Uterus (tissue), 4 donors: Measurements from ENCODE around the gene FBXO3. TPM values are rescaled to one million over a fixed set of nuclear protein-coding genes. Genes with fewer than 3 reads are reported as not detected.

Experiments used
- DNase-seq, 2 donors: peaks; one replicate each; pipeline ENCODE4 v3.0.0-alpha.2; 2019 to 2020
- H3K27ac ChIP-seq, 2 donors: fragments of 200-600 bp; sonication (generic); 1 replicate in 1 of 2; 2 replicates in 1 of 2; pipeline ENCODE4 v1.5.1; 2016 to 2018
- H3K27me3 ChIP-seq, 2 donors: fragments of 200-600 bp; sonication (generic); one replicate each; pipeline ENCODE4 v1.5.1; 2018 to 2019; ENCODE audit warnings: control low read depth in 1 of 2
- H3K36me3 ChIP-seq, 2 donors: fragments of 200-600 bp; sonication (generic); one replicate each; pipeline ENCODE4 v1.5.1; 2019; ENCODE audit warnings: control low read depth in 1 of 2
- H3K4me1 ChIP-seq, 2 donors: fragments of 200-600 bp; sonication (generic); one replicate each; pipeline ENCODE4 v1.5.1; 2018 to 2019; ENCODE audit warnings: control low read depth in 1 of 2
- H3K4me3 ChIP-seq, 2 donors: fragments of 200-600 bp; sonication (generic); 1 replicate in 1 of 2; 2 replicates in 1 of 2; pipeline ENCODE4 v1.5.1; 2018 to 2019; ENCODE audit warnings: mild to moderate bottlenecking in 1 of 2
- H3K9me3 ChIP-seq, 2 donors: fragments of 200-600 bp; sonication (generic); one replicate each; pipeline ENCODE4 v1.5.1; 2019; ENCODE audit warnings: control low read depth in 1 of 2
- CTCF ChIP-seq, 4 experiments: fragments of 200-600 bp in 2 of 4; fragments of 450-650 bp in 2 of 4; sonication (generic) in 2 of 4; IDR thresholded peaks; one replicate each; pipeline ENCODE4 v1.5.1; 2016 to 2019; ENCODE audit warnings: antibody characterized with exemption in 4 of 4, mild to moderate bottlenecking in 2 of 4, moderate library complexity in 1 of 4
- POLR2A ChIP-seq, 2 donors: fragments of 450-650 bp; IDR thresholded peaks; one replicate each; pipeline ENCODE4 v1.6.1; 2016; ENCODE audit warnings: antibody characterized with exemption in 2 of 2, mild to moderate bottlenecking in 1 of 2, moderate library complexity in 1 of 2
- intact Hi-C: fragments of 100-400 bp; cut with DNase I; formaldehyde crosslinking; loops from one replicate; pipeline ENCODE4 v1.15.1; 2023; ENCODE audit warnings: low total_unique reads
- total RNA-seq, 4 donors: library from RNA; depleted of rRNA in 3 of 4; stranded (reverse); fragments of >200 nt in 3 of 4; gene quantifications; one replicate each; pipeline versions ENCODE4 v1.1.0 to v1.2.4, GENCODE V29; 2014 to 2023
- donor health status: DM: yes; HTN: yes; CAD: no.

The FBXO3 gene
- total RNA-seq, 4 donors from 2014 or later, result 12.0 to 92.7 (median 47.8) TPM

GRCh38 chr11:33703788-33704187, 70.5 kb downstream of the FBXO3 start:
- H3K9me3 ChIP-seq, result no peaks in the 10 kb centered on the region
- intact Hi-C loops, result no loop called here
- peak in 1 of 2 donors; percentile 50 for DNase-seq
- H3K27me3 ChIP-seq, result no peaks in the 10 kb centered on the region
- peak overlapping the region; percentile 49 to 73 for H3K27ac ChIP-seq
- TF ChIP-seq POLR2A (IDR thresholded peaks at IDR 0.05), result no peak
- no peak for TF ChIP-seq CTCF (IDR thresholded peaks at IDR 0.05)
- H3K4me1 ChIP-seq, result no peaks in the 10 kb centered on the region
- no peak overlapping the region for H3K4me3 ChIP-seq
- H3K36me3 ChIP-seq, result no peaks in the 10 kb centered on the region

- no peaks in the 10 kb centered on the region for H3K36me3 ChIP-seq
- H3K4me3 ChIP-seq, result no peak overlapping the region
- peak overlapping the region; percentile 54 to 70 for H3K27ac ChIP-seq
- TF ChIP-seq POLR2A (IDR thresholded peaks at IDR 0.05) (no peak), CTCF (IDR thresholded peaks at IDR 0.05) (no peak)
- no peak for DNase-seq
- H3K4me1 ChIP-seq, result no peaks in the 10 kb centered on the region
- no peaks in the 10 kb centered on the region for H3K27me3 ChIP-seq
- intact Hi-C loops, result no loop called here
- H3K9me3 ChIP-seq, result no peaks in the 10 kb centered on the region
Measured at GRCh38 chr11:33703234-33703633, 71.1 kb downstream of the FBXO3 start.

GRCh38 chr11:33701302-33702230, 72.8 kb downstream of the FBXO3 start:
- intact Hi-C loops, result no loop called here
- Histone ChIP-seq H3K27me3 (no peaks in the 10 kb centered on the region), H3K27ac (peak overlapping the region; percentile 70 to 80), H3K4me1 (no peaks in the 10 kb centered on the region), H3K9me3 (no peaks in the 10 kb centered on the region), H3K36me3 (no peaks in the 10 kb centered on the region), H3K4me3 (peak overlapping the region; percentile 31 to 66)
- no peak for DNase-seq
- TF ChIP-seq CTCF (IDR thresholded peaks at IDR 0.05), result no peak
- TF ChIP-seq POLR2A (IDR thresholded peaks at IDR 0.05), result no peak

GRCh38 chr11:33700502-33701271, 73.6 kb downstream of the FBXO3 start, which contains the start of gene C11orf91:
TSS of gene C11orf91 (minus strand) at chr11:33700826. CDS start at chr11:33700740, 86 bp downstream.
- H3K9me3 ChIP-seq, result no peaks in the 10 kb centered on the region
- H3K27ac ChIP-seq, result peak within 1 kb of the TSS; percentile 70 to 80
- H3K36me3 ChIP-seq, result no peaks in the 10 kb centered on the region
- TF ChIP-seq CTCF (IDR thresholded peaks at IDR 0.05) (no peak), POLR2A (IDR thresholded peaks at IDR 0.05) (peak; percentile 46 to 61)
- H3K4me1 ChIP-seq, result no peaks in the 10 kb centered on the region
- H3K27me3 ChIP-seq, result no peaks in the 10 kb centered on the region
- peak within 1 kb of the TSS; percentile 31 to 66 for H3K4me3 ChIP-seq
- peak; percentile 96 to 97 for DNase-seq
- intact Hi-C loops, result no loop called here
